ENCODE measurements around the gene TBC1D23. TPM values are rescaled to one million over a fixed set of nuclear protein-coding genes. Genes with fewer than 3 reads are reported as not detected.

The TBC1D23 gene
- polyA plus RNA-seq, 1 experiment, result 65.7 TPM

DNA sequence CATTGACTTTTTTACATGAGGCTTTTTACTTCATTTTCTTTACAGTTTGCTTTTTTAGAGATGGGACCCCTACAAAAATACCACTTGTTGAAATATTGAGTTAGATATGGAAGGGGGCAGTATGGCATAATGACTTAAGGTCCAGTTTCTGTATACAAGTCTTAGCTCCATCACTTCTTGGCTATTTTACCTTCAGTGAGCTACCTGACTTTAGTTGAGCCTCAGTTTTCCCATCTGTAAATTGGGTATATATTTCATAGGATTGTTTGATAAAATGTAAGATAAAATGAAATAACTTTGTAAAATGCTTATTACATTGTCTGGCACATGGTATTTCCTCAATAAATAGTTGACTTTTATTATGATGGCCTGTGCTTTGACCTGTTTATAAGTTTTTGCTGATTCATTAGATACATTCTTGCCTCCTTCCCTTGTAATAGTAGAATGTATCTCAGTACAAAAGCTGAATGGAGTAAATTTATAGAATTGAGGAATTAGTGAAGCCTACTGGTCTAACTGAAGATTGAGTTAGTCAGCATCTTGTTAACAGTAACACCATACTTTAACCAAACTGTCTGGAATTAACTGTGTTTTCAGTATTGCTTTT, 27.6 kb downstream of the TBC1D23 start:
- POLR2A ChIA-PET, result no interaction called here
- no peak overlapping the region for H3K27ac ChIP-seq (ENCODE audit: low read depth, low read length)
- TF ChIP-seq CTCF (IDR thresholded peaks at IDR 0.05; ENCODE audit: low read depth, low read length), result no peak
- H3K9me3 ChIP-seq (ENCODE audit: control insufficient read depth, insufficient read depth, low read length), result no peaks in the 10 kb centered on the region
- no peaks in the 10 kb centered on the region for H3K27me3 ChIP-seq (ENCODE audit: control insufficient read depth, insufficient read depth, low read length)
- H3K4me3 ChIP-seq (ENCODE audit: low read depth, low read length), result no peak overlapping the region
- CTCF ChIA-PET, result interaction anchor here (1.3 kb wide), 1 partner anchor 457 kb away, joined by 4 read pairs; no protein-coding TSS in a partner anchor
- DNase-seq (ENCODE audit: low read depth, low spot score), result no peak

GRCh38 chr3:100289339-100289738, 28.5 kb downstream of the TBC1D23 start:
- DNase-seq (ENCODE audit: low read depth, low spot score), result no peak
- H3K27me3 ChIP-seq (ENCODE audit: control insufficient read depth, insufficient read depth, low read length), result no peaks in the 10 kb centered on the region
- ChIA-PET CTCF (no interaction called here), POLR2A (no interaction called here)
- no peaks in the 10 kb centered on the region for H3K9me3 ChIP-seq (ENCODE audit: control insufficient read depth, insufficient read depth, low read length)
- no peak overlapping the region for H3K27ac ChIP-seq (ENCODE audit: low read depth, low read length)
- H3K4me3 ChIP-seq (ENCODE audit: low read depth, low read length), result no peak overlapping the region
- no peak for TF ChIP-seq CTCF (IDR thresholded peaks at IDR 0.05; ENCODE audit: low read depth, low read length)

DNA sequence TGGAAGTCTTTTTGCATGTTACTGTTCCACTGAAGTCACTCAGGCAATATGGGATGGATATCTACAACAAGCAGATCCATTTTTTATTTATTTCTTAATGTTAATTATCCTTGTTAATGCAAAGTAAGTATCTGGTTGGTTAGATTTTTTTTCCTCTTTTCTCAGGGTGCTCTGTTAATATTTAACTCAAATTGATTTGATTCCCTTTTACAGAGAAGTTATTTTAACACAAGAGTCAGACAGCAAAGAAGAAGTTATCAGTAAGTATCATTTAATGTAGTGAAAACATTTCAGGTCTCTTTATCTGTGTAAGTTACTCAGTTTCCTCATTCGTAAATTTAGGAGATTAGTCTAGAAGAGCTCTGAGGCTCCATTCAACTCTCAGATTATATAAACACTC, 34.3 kb downstream of the TBC1D23 start:
- Histone ChIP-seq H3K4me3 (ENCODE audit: low read depth, low read length) (no peak overlapping the region), H3K27me3 (ENCODE audit: control insufficient read depth, insufficient read depth, low read length) (no peaks in the 10 kb centered on the region), H3K27ac (ENCODE audit: low read depth, low read length) (no peak overlapping the region), H3K9me3 (ENCODE audit: control insufficient read depth, insufficient read depth, low read length) (no peaks in the 10 kb centered on the region)
- CTCF ChIA-PET, result interaction anchor here (0.6 kb wide), 1 partner anchor 451 kb away, joined by 3 read pairs; no protein-coding TSS in a partner anchor
- POLR2A ChIA-PET, result no interaction called here
- TF ChIP-seq CTCF (IDR thresholded peaks at IDR 0.05; ENCODE audit: low read depth, low read length), result no peak
- DNase-seq (ENCODE audit: low read depth, low spot score), result no peak

GRCh38 chr3:100297784-100298183, 37.0 kb downstream of the TBC1D23 start:
- Histone ChIP-seq H3K27me3 (ENCODE audit: control insufficient read depth, insufficient read depth, low read length) (no peaks in the 10 kb centered on the region), H3K4me3 (ENCODE audit: low read depth, low read length) (no peak overlapping the region), H3K27ac (ENCODE audit: low read depth, low read length) (no peak overlapping the region), H3K9me3 (ENCODE audit: control insufficient read depth, insufficient read depth, low read length) (no peaks in the 10 kb centered on the region)
- peak; percentile 3 for DNase-seq (ENCODE audit: low read depth, low spot score)
- no peak for TF ChIP-seq CTCF (IDR thresholded peaks at IDR 0.05; ENCODE audit: low read depth, low read length)
- ChIA-PET POLR2A (no interaction called here), CTCF (interaction anchor here (1.5 to 1.6 kb wide), 2 partner anchors 19 to 466 kb away, joined by 6 to 9 read pairs; no protein-coding TSS in a partner anchor)

DNA sequence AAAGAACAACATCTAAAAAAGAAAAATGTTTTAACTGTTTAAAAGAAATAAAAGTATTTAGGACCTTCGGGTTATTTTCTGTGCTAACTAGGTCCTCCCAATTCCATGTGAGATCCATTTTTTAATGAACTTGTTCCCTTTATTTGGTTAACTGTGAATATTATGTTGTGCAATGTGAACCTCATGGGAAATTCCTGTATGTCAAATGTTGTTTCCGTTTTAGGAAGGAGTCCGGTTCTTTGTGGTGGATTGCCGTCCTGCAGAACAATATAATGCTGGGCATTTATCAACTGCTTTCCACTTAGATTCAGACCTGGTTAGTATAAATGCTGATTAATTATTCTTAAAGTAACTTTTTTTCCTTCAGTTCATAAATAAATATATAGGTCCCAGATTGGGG, 38.2 kb downstream of the TBC1D23 start:
- CTCF ChIA-PET, result no interaction called here
- Histone ChIP-seq H3K9me3 (ENCODE audit: control insufficient read depth, insufficient read depth, low read length) (no peaks in the 10 kb centered on the region), H3K27ac (ENCODE audit: low read depth, low read length) (no peak overlapping the region), H3K4me3 (ENCODE audit: low read depth, low read length) (no peak overlapping the region), H3K27me3 (ENCODE audit: control insufficient read depth, insufficient read depth, low read length) (no peaks in the 10 kb centered on the region)
- TF ChIP-seq CTCF (IDR thresholded peaks at IDR 0.05; ENCODE audit: low read depth, low read length), result no peak
- POLR2A ChIA-PET, result no interaction called here
- DNase-seq (ENCODE audit: low read depth, low spot score), result no peak

All from AG04450 (cell line).